Mesothelial cell of epicardium (in vitro differentiated cells): ENCODE measurements around the gene PTPRN2. TPM values are rescaled to one million over a fixed set of nuclear protein-coding genes. Genes with fewer than 3 reads are reported as not detected.

Experiments
- DNase-seq, 2 experiments: peaks; one replicate each; pipeline ENCODE4 v3.0.0; 2021; ENCODE audit warnings: low spot score in 2 of 2; ENCODE audit not compliant: unreplicated experiment in 2 of 2
- H3K27ac Mint-ChIP-seq: 2 replicates; pipeline ENCODE4 v1.8.0; 2021; ENCODE audit warnings: mixed read lengths
- H3K27me3 Mint-ChIP-seq: 2 replicates; pipeline ENCODE4 v1.8.0; 2021; ENCODE audit warnings: low read depth, mixed read lengths
- H3K36me3 Mint-ChIP-seq: 2 replicates; pipeline ENCODE4 v1.8.0; 2021; ENCODE audit warnings: mixed read lengths
- H3K4me1 Mint-ChIP-seq: 2 replicates; pipeline ENCODE4 v1.8.0; 2021; ENCODE audit warnings: mixed read lengths
- H3K4me3 Mint-ChIP-seq: 2 replicates; pipeline ENCODE4 v1.8.0; 2021; ENCODE audit warnings: mild to moderate bottlenecking, moderate library complexity, mixed read lengths
- H3K9me3 Mint-ChIP-seq: 2 replicates; pipeline ENCODE4 v1.8.0; 2021; ENCODE audit warnings: mixed read lengths
- total RNA-seq: library from RNA; stranded (reverse); gene quantifications from 3 replicates; pipeline ENCODE4 v1.2.1, GENCODE V29; 2021
- TF ChIP-seq, protein P1 (sequence below): fragments of 200-600 bp; sonication (generic); IDR thresholded peaks from one replicate; pipeline ENCODE4 v1.5.0; 2021; ENCODE audit warnings: antibody characterized with exemption; ENCODE audit not compliant: unreplicated experiment

PTPRN2 gene
- total RNA-seq, 1 donor from 2014 or later = 2.2 TPM

DNA sequence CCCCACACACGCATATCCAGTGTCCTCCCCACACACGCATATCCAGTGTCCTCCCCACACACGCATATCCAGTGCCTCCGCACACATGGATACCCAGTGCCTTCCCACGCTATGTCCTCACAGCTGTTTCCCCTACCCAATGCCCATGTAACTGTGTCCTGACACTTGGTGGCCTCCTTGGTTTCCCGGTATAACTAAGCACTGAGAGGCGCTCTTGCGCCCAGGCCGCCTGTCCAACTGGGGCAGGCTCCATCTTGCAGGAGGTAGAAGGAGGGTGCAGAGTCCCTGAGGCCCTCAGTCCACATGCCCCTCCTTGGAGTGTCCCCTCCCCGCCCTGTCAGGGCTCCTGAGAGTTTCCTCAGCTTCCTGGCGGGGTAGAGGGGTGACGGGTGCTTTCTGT is 715.2 kb downstream of the PTPRN2 start:
- Mint-ChIP-seq H3K4me3 (no peak overlapping the region), H3K4me1 (no peaks in the 10 kb centered on the region), H3K27me3 (peaks cover 6% of the 10 kb centered on the region), H3K36me3 (no peaks in the 10 kb centered on the region), H3K27ac (no peak overlapping the region), H3K9me3 (peaks cover 18% of the 10 kb centered on the region)
- TF ChIP-seq, protein P1, sequence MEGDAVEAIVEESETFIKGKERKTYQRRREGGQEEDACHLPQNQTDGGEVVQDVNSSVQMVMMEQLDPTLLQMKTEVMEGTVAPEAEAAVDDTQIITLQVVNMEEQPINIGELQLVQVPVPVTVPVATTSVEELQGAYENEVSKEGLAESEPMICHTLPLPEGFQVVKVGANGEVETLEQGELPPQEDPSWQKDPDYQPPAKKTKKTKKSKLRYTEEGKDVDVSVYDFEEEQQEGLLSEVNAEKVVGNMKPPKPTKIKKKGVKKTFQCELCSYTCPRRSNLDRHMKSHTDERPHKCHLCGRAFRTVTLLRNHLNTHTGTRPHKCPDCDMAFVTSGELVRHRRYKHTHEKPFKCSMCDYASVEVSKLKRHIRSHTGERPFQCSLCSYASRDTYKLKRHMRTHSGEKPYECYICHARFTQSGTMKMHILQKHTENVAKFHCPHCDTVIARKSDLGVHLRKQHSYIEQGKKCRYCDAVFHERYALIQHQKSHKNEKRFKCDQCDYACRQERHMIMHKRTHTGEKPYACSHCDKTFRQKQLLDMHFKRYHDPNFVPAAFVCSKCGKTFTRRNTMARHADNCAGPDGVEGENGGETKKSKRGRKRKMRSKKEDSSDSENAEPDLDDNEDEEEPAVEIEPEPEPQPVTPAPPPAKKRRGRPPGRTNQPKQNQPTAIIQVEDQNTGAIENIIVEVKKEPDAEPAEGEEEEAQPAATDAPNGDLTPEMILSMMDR = no peak
- no peak for DNase-seq

DNA sequence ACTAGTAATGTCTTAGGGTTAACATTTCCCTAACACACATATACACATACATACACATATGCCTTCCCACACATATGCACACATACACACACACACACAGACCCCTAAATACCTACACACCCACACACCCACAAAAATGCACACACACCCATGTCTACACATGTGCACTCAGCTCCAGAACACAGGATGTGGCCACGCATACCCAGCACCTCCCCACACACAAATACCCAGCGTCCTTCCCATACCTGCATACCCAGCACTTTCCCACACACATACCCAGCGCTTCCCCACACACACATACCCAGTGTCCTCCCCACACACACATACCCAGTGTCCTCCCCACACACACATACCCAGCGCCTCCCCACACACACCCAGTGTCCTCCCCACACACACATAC is 715.9 kb downstream of the PTPRN2 start:
- Mint-ChIP-seq H3K4me3 (no peak overlapping the region), H3K4me1 (no peaks in the 10 kb centered on the region), H3K36me3 (no peaks in the 10 kb centered on the region), H3K27me3 (peaks cover 6% of the 10 kb centered on the region), H3K27ac (no peak overlapping the region), H3K9me3 (peaks cover 18% of the 10 kb centered on the region)
- DNase-seq = no peak
- TF ChIP-seq, protein P1 = no peak

DNA sequence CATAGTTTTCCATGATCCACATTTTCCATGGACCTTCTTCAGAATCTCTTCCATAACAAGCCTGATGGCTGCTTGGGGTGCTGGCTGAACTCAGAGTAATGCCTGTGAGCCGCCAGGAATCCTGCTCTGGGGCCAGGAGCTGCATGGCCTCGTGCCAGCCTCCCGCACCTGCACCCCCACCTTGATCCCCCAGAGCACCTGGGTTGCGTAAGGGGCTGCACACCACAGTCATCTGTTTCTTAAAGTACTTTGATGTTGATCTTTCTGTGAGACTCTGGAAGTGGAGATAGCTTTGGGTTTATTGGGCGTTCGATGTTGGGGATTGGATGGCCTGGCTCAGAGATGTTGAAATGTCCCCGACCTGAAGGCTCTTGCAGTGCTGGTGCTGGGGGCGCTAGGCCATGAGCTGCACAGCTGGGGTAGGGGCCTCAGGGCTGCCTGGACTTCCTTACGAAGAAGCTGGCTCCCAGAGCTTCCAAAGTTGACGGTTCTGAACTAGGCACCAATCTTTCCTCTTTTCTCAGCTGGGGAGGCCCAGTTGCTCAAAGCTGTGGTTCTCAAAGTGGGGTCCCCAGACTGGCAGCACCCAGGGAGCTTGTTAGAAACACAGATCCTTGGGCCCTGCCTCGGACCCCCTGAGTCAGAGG is 716.9 kb downstream of the PTPRN2 start:
- Mint-ChIP-seq H3K27ac (no peak overlapping the region), H3K36me3 (no peaks in the 10 kb centered on the region), H3K4me1 (no peaks in the 10 kb centered on the region), H3K4me3 (no peak overlapping the region), H3K9me3 (peaks cover 18% of the 10 kb centered on the region), H3K27me3 (peaks cover 3% of the 10 kb centered on the region)
- no peak for DNase-seq
- TF ChIP-seq, protein P1 = no peak

DNA sequence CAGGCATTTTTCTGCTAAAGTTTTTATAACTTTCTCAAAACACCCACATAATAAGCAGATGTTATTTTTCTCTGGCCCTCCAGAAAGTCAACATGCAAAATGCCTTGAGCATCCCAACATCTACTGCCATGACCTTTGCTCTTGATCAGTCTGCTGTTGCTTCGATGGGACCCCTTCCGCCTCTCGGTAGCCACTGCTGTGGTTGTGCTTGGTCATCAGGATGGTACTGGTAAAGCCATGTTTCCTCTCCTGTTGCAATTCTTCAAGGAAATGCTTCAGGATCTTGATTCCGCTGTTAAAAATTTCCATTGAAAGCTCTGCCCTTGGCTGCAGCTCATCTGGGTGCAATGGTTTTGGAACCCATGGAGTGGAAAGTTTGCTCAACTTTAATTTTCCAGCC is 717.8 kb downstream of the PTPRN2 start:
- TF ChIP-seq, protein P1 = no peak
- no peaks in the 10 kb centered on the region for H3K4me1 Mint-ChIP-seq
- no peak overlapping the region for H3K27ac Mint-ChIP-seq
- peaks cover 18% of the 10 kb centered on the region for H3K9me3 Mint-ChIP-seq
- no peaks in the 10 kb centered on the region for H3K36me3 Mint-ChIP-seq
- no peak for DNase-seq
- peaks cover 3% of the 10 kb centered on the region for H3K27me3 Mint-ChIP-seq
- no peak overlapping the region for H3K4me3 Mint-ChIP-seq

DNA sequence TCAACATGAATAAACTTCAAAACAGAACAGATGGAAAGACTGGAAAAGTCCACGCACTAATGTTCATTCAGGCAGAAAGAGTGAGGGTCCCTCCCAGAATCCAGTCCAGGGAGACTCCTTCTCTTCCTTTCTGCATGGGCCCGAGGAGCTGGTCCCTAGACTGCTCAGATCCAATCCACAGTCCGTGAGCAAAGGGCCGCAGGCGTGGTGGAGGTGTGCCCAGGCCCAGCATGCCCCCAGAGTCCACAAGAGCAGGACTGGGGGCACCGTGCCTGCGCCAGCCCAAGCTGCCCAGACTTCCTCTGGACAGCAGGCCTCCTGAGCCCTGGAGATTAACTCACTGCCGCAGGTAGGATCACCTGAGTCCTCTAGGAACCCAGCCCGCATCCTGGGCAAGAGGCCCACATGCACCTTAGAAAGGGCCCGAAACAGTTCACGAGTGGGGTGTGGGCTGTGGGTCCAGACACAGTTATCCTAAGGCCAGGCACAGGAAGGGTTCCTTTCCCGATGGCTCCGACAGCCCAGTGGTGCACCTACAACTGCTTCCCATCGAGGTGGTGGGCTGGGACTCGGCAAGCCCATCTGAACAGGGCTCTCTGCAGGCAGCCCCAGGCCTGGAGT is 719.8 kb downstream of the PTPRN2 start:
- Mint-ChIP-seq H3K36me3 (no peaks in the 10 kb centered on the region), H3K4me3 (no peak overlapping the region), H3K9me3 (peaks cover 18% of the 10 kb centered on the region), H3K27ac (no peak overlapping the region), H3K27me3 (no peaks in the 10 kb centered on the region), H3K4me1 (no peaks in the 10 kb centered on the region)
- TF ChIP-seq, protein P1 = no peak
- no peak for DNase-seq
